Measurements from ENCODE around the gene PARD6A. TPM values are rescaled to one million over a fixed set of nuclear protein-coding genes. Genes with fewer than 3 reads are reported as not detected.

Gene PARD6A
- total and polyA plus RNA-seq, 7 experiments from 2014 or later = 4.5 to 15.1 (median 4.7) TPM

DNA sequence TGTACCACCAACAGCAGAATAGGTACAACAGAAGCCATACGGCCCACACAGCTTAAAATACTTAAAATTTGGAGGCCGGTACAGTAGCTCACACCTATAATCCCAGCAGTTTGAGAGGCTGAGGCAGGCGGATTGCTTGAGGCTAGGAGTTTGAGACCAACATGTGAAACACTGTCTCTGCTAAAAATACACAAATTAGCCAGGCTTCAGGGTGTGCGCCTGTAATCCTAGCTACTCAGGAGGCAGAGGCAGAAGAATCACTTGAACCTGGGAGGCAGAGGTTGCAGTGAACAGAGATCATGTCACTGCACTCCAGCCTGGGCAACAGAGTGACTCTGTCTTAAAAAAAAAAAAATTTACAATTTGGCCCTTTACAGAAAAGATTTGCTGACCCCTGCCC lies 41.4 kb downstream of the PARD6A start:
- ATAC-seq (no peak), DNase-seq (no peak)
- Histone ChIP-seq H3K27ac (ENCODE audit: low read depth, low read length) (no peak overlapping the region), H3K9me3 (ENCODE audit: control insufficient read depth in 2 of 3, low read length in 3 of 3) (no peaks in the 10 kb centered on the region), H3K36me3 (ENCODE audit: control insufficient read depth in 2 of 3, insufficient read depth in 3 of 3, low read length in 3 of 3) (peaks cover 0 to 3% (median 0%) of the 10 kb centered on the region in 3 experiments), H3K27me3 (ENCODE audit: control insufficient read depth in 2 of 2, insufficient read depth in 2 of 2, low read length in 2 of 2) (no peaks in the 10 kb centered on the region), H3K4me3 (ENCODE audit: low read length) (no peak overlapping the region), H3K4me1 (ENCODE audit: control insufficient read depth in 2 of 2, insufficient read depth in 2 of 2, low read length in 2 of 2) (peaks cover 14 to 16% of the 10 kb centered on the region in 2 donors)
- peaks cover 0 to 10% (median 3%) of the 10 kb centered on the region in 5 donors for H3K36me3 Mint-ChIP-seq
- no peaks in the 10 kb centered on the region for H3K27me3 Mint-ChIP-seq
- no peak overlapping the region for H3K4me3 Mint-ChIP-seq
- H3K9me3 Mint-ChIP-seq = peaks cover 0 to 2% (median 0%) of the 10 kb centered on the region in 11 donors
- intact Hi-C loops (cut with micrococcal nuclease) = no loop called here
- peak overlapping the region in 1 of 9 donors; percentile 41 for H3K27ac Mint-ChIP-seq
- CTCF ChIA-PET = no interaction called here
- H3K4me1 Mint-ChIP-seq = peaks cover 15 to 30% (median 27%) of the 10 kb centered on the region in 7 donors
- POLR2A ChIA-PET = no interaction called here

- CTCF ChIA-PET = no interaction called here
- H3K36me3 ChIP-seq (ENCODE audit: control insufficient read depth in 2 of 3, insufficient read depth in 3 of 3, low read length in 3 of 3) = no peaks in the 10 kb centered on the region
- Mint-ChIP-seq H3K4me1 (peaks cover 15 to 33% (median 22%) of the 10 kb centered on the region in 7 donors), H3K36me3 (peaks cover 0 to 6% (median 2%) of the 10 kb centered on the region in 5 donors), H3K27ac (peak overlapping the region; percentile 61 to 90 (median 80)), H3K4me3 (peak overlapping the region; percentile 11 to 67 (median 49)), H3K9me3 (peaks cover 0 to 1% (median 0%) of the 10 kb centered on the region in 11 donors), H3K27me3 (no peaks in the 10 kb centered on the region)
- no peaks in the 10 kb centered on the region for H3K9me3 ChIP-seq (ENCODE audit: control insufficient read depth in 2 of 3, low read length in 3 of 3)
- POLR2A ChIA-PET = interaction anchor here (0.8 kb wide), 1 partner anchor 16 kb away, joined by 3 read pairs; the partner anchor contains the start of gene GFOD2
- DNase-seq (peak in 6 of 9 donors; percentile 4 to 36 (median 24)), ATAC-seq (peak; percentile 64)
- peaks cover 14 to 16% of the 10 kb centered on the region in 2 donors for H3K4me1 ChIP-seq (ENCODE audit: control insufficient read depth in 2 of 2, insufficient read depth in 2 of 2, low read length in 2 of 2)
- H3K27me3 ChIP-seq (ENCODE audit: control insufficient read depth in 2 of 2, insufficient read depth in 2 of 2, low read length in 2 of 2) = no peaks in the 10 kb centered on the region
- intact Hi-C loops (cut with micrococcal nuclease) = no loop called here
- H3K4me3 ChIP-seq (ENCODE audit: low read length) = no peak overlapping the region
- H3K27ac ChIP-seq (ENCODE audit: low read depth, low read length) = peak overlapping the region; percentile 10
Observed at GRCh38 chr16:67703626-67704025, 42.9 kb downstream of the PARD6A start.

GRCh38 chr16:67704110-67704509 lies 43.4 kb downstream of the PARD6A start:
- CTCF ChIA-PET = no interaction called here
- no peaks in the 10 kb centered on the region for H3K27me3 Mint-ChIP-seq
- Histone ChIP-seq H3K36me3 (ENCODE audit: control insufficient read depth in 2 of 3, insufficient read depth in 3 of 3, low read length in 3 of 3) (no peaks in the 10 kb centered on the region), H3K4me3 (ENCODE audit: low read length) (no peak overlapping the region), H3K27me3 (ENCODE audit: control insufficient read depth in 2 of 2, insufficient read depth in 2 of 2, low read length in 2 of 2) (no peaks in the 10 kb centered on the region), H3K27ac (ENCODE audit: low read depth, low read length) (no peak overlapping the region), H3K4me1 (ENCODE audit: control insufficient read depth in 2 of 2, insufficient read depth in 2 of 2, low read length in 2 of 2) (peaks cover 14 to 16% of the 10 kb centered on the region in 2 donors), H3K9me3 (ENCODE audit: control insufficient read depth in 2 of 3, low read length in 3 of 3) (no peaks in the 10 kb centered on the region)
- intact Hi-C loops (cut with micrococcal nuclease) = no loop called here
- H3K36me3 Mint-ChIP-seq = peaks cover 0 to 4% (median 0%) of the 10 kb centered on the region in 5 donors
- H3K4me3 Mint-ChIP-seq = peak overlapping the region in 6 of 10 donors; percentile 8 to 61 (median 36)
- POLR2A ChIA-PET = interaction anchor here (0.5 to 0.8 kb wide), 3 partner anchors 15 to 1558 kb away, joined by 3 to 4 read pairs (median 3); partner anchors contain the start of gene GFOD2
- DNase-seq = no peak
- no peak for ATAC-seq
- H3K9me3 Mint-ChIP-seq = no peaks in the 10 kb centered on the region
- peaks cover 15 to 34% (median 22%) of the 10 kb centered on the region in 7 donors for H3K4me1 Mint-ChIP-seq
- peak overlapping the region; percentile 12 to 89 (median 79) for H3K27ac Mint-ChIP-seq

DNA sequence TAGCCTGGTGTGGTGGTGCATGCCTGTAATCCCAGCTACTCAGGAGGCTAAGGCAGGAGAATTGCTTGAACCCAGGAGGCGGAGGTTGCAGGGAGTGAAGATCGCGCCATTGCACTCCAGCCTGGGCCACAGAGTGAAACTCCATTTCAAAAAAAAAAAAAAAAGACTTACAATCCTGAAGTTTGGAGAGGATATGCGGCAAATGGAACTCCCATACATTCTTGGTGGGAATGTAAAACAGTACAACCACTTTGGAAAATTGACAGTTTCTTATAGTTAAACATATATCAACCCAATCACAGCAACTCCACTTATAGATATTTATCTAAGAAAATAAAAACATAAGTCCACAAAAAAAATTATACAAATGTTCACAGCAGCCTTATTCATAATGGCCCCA lies 46.5 kb downstream of the PARD6A start:
- Mint-ChIP-seq H3K4me3 (no peak overlapping the region), H3K36me3 (peaks cover 0 to 11% (median 0%) of the 10 kb centered on the region in 5 donors), H3K27ac (no peak overlapping the region), H3K27me3 (no peaks in the 10 kb centered on the region), H3K4me1 (peaks cover 19 to 45% (median 35%) of the 10 kb centered on the region in 7 donors), H3K9me3 (no peaks in the 10 kb centered on the region)
- DNase-seq (no peak), ATAC-seq (no peak)
- ChIA-PET CTCF (no interaction called here), POLR2A (no interaction called here)
- intact Hi-C loops (cut with micrococcal nuclease) = no loop called here
- H3K27me3 ChIP-seq (ENCODE audit: control insufficient read depth in 2 of 2, insufficient read depth in 2 of 2, low read length in 2 of 2) = no peaks in the 10 kb centered on the region
- peaks cover 14 to 16% of the 10 kb centered on the region in 2 donors for H3K4me1 ChIP-seq (ENCODE audit: control insufficient read depth in 2 of 2, insufficient read depth in 2 of 2, low read length in 2 of 2)
- H3K4me3 ChIP-seq (ENCODE audit: low read length) = no peak overlapping the region
- H3K36me3 ChIP-seq (ENCODE audit: control insufficient read depth in 2 of 3, insufficient read depth in 3 of 3, low read length in 3 of 3) = no peaks in the 10 kb centered on the region
- H3K9me3 ChIP-seq (ENCODE audit: control insufficient read depth in 2 of 3, low read length in 3 of 3) = no peaks in the 10 kb centered on the region
- H3K27ac ChIP-seq (ENCODE audit: low read depth, low read length) = no peak overlapping the region

GRCh38 chr16:67707790-67708189 lies 47.0 kb downstream of the PARD6A start:
- intact Hi-C loops (cut with micrococcal nuclease) = no loop called here

DNA sequence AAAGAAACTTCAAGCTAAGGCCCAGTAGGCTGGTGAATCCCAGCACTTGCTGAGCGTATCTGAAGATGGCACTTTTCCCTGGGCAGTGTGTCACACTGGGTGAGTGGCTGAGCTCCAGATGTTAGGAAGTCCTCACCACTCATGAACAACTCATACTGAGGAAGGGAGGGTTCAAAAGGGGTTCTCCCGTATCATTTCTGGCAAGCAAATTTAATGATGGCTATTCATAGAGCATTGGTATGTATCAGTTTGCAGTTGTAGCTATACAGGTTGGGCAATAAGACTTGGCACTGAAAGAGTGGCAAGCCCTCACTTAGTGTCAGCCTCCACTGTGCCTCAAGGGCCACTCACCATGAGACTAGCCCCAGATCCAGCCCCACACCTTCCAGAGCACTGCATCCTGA lies 47.6 kb downstream of the PARD6A start:
- Mint-ChIP-seq H3K36me3 (peaks cover 0 to 11% (median 0%) of the 10 kb centered on the region in 5 donors), H3K9me3 (no peaks in the 10 kb centered on the region), H3K27me3 (no peaks in the 10 kb centered on the region), H3K27ac (peak overlapping the region in 2 of 9 donors; percentile 25 to 39), H3K4me3 (no peak overlapping the region), H3K4me1 (peaks cover 13 to 41% (median 27%) of the 10 kb centered on the region in 7 donors)
- Histone ChIP-seq H3K36me3 (ENCODE audit: control insufficient read depth in 2 of 3, insufficient read depth in 3 of 3, low read length in 3 of 3) (no peaks in the 10 kb centered on the region), H3K27ac (ENCODE audit: low read depth, low read length) (no peak overlapping the region), H3K4me1 (ENCODE audit: control insufficient read depth in 2 of 2, insufficient read depth in 2 of 2, low read length in 2 of 2) (peaks cover 8 to 11% of the 10 kb centered on the region in 2 donors), H3K27me3 (ENCODE audit: control insufficient read depth in 2 of 2, insufficient read depth in 2 of 2, low read length in 2 of 2) (no peaks in the 10 kb centered on the region), H3K4me3 (ENCODE audit: low read length) (no peak overlapping the region), H3K9me3 (ENCODE audit: control insufficient read depth in 2 of 3, low read length in 3 of 3) (no peaks in the 10 kb centered on the region)
- POLR2A ChIA-PET = no interaction called here
- CTCF ChIA-PET = no interaction called here
- DNase-seq (no peak), ATAC-seq (no peak)
- intact Hi-C loops (cut with micrococcal nuclease) = no loop called here

More at GRCh38 chr16:67707790-67708189, 47.0 kb downstream of the PARD6A start:
- Mint-ChIP-seq H3K9me3 (no peaks in the 10 kb centered on the region), H3K4me3 (no peak overlapping the region), H3K27ac (no peak overlapping the region), H3K27me3 (no peaks in the 10 kb centered on the region), H3K36me3 (peaks cover 0 to 11% (median 0%) of the 10 kb centered on the region in 5 donors), H3K4me1 (peaks cover 18 to 45% (median 33%) of the 10 kb centered on the region in 7 donors)
- DNase-seq (no peak), ATAC-seq (no peak)
- H3K4me1 ChIP-seq (ENCODE audit: control insufficient read depth in 2 of 2, insufficient read depth in 2 of 2, low read length in 2 of 2) = peaks cover 14 to 15% of the 10 kb centered on the region in 2 donors
- no peak overlapping the region for H3K27ac ChIP-seq (ENCODE audit: low read depth, low read length)
- no peaks in the 10 kb centered on the region for H3K9me3 ChIP-seq (ENCODE audit: control insufficient read depth in 2 of 3, low read length in 3 of 3)
- H3K4me3 ChIP-seq (ENCODE audit: low read length) = no peak overlapping the region
- no peaks in the 10 kb centered on the region for H3K36me3 ChIP-seq (ENCODE audit: control insufficient read depth in 2 of 3, insufficient read depth in 3 of 3, low read length in 3 of 3)
- H3K27me3 ChIP-seq (ENCODE audit: control insufficient read depth in 2 of 2, insufficient read depth in 2 of 2, low read length in 2 of 2) = no peaks in the 10 kb centered on the region
- CTCF ChIA-PET = no interaction called here
- POLR2A ChIA-PET = no interaction called here

DNA sequence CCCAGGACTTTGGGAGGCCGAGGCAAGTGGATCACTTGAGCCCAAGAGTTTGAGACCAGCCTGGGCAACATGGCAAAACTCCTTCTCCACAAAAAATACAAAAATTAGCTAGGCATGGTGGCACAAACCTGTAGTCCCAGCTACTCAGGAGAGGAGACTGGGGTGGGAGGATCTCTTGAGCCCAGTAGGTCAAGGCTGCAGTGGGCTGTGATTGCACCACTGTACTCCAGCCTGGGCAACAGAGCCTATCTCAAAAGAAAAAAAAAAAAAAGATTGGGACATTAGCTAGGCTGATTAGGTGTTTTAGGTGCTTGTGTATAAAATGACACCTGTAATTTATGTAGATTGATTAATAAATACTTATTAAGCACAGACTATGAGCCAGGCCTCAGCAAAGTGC lies 48.3 kb downstream of the PARD6A start:
- no peak overlapping the region for H3K4me3 ChIP-seq (ENCODE audit: low read length)
- H3K27ac ChIP-seq (ENCODE audit: low read depth, low read length) = no peak overlapping the region
- H3K4me1 ChIP-seq (ENCODE audit: control insufficient read depth in 2 of 2, insufficient read depth in 2 of 2, low read length in 2 of 2) = peaks cover 1 to 4% of the 10 kb centered on the region in 2 donors
- ChIA-PET POLR2A (interaction anchor here (0.6 kb wide), 1 partner anchor 394 kb away, joined by 3 read pairs; no protein-coding TSS in a partner anchor), CTCF (interaction anchor here (0.6 kb wide), 1 partner anchor 172 kb away, joined by 3 read pairs; no protein-coding TSS in a partner anchor)
- H3K36me3 ChIP-seq (ENCODE audit: control insufficient read depth in 2 of 3, insufficient read depth in 3 of 3, low read length in 3 of 3) = no peaks in the 10 kb centered on the region
- peak overlapping the region in 1 of 9 donors; percentile 25 for H3K27ac Mint-ChIP-seq
- no peaks in the 10 kb centered on the region for H3K27me3 Mint-ChIP-seq
- no peaks in the 10 kb centered on the region for H3K27me3 ChIP-seq (ENCODE audit: control insufficient read depth in 2 of 2, insufficient read depth in 2 of 2, low read length in 2 of 2)
- ATAC-seq = no peak
- H3K9me3 ChIP-seq (ENCODE audit: control insufficient read depth in 2 of 3, low read length in 3 of 3) = no peaks in the 10 kb centered on the region
- intact Hi-C loops (cut with micrococcal nuclease) = no loop called here
- H3K4me1 Mint-ChIP-seq = peaks cover 12 to 40% (median 21%) of the 10 kb centered on the region in 7 donors
- no peak for DNase-seq
- H3K36me3 Mint-ChIP-seq = peaks cover 0 to 11% (median 0%) of the 10 kb centered on the region in 5 donors
- no peak overlapping the region for H3K4me3 Mint-ChIP-seq
- no peaks in the 10 kb centered on the region for H3K9me3 Mint-ChIP-seq

Data from naive thymus-derived CD4-positive, alpha-beta T cell (primary cell).